Esophagus squamous epithelium (tissue), 4 donors: ENCODE results near the gene SHCBP1.

Source experiments
- POLR2A ChIP-seq, 4 donors: fragments of 450-650 bp; IDR thresholded peaks; one replicate each; pipeline ENCODE4 v1.6.1; 2017; ENCODE audit warnings: antibody characterized with exemption in 4 of 4, mild to moderate bottlenecking in 4 of 4, moderate library complexity in 3 of 4
- TF ChIP-seq, protein P1 (sequence below), 6 experiments: fragments of 450-650 bp in 4 of 6; fragments of 200-600 bp in 2 of 6; sonication (generic) in 2 of 6; IDR thresholded peaks; one replicate each; pipeline ENCODE4 v1.5.1; 2016 to 2019; ENCODE audit warnings: antibody characterized with exemption in 6 of 6, mild to moderate bottlenecking in 4 of 6, moderate library complexity in 4 of 6

DNA sequence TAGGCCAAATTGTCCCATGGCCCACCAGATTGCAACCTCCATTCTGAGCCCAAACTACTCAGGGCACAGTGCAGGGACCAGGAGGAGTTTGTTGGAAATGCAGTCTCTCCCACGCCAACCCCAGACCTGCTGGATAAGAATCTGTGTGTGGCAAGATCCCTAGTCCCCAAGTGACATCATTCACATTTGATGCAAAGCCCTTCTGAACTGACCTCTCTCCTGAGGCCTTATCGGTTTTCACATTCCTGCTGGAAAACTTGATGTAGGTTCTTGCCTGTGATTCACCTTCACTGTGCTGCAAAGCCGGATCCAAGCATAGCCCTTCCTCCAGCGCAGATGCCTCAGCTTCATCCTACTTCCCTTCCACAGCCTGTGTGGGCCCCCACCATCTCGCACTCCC is 6.6 kb upstream of the SHCBP1 start:
- TF ChIP-seq, protein P1, sequence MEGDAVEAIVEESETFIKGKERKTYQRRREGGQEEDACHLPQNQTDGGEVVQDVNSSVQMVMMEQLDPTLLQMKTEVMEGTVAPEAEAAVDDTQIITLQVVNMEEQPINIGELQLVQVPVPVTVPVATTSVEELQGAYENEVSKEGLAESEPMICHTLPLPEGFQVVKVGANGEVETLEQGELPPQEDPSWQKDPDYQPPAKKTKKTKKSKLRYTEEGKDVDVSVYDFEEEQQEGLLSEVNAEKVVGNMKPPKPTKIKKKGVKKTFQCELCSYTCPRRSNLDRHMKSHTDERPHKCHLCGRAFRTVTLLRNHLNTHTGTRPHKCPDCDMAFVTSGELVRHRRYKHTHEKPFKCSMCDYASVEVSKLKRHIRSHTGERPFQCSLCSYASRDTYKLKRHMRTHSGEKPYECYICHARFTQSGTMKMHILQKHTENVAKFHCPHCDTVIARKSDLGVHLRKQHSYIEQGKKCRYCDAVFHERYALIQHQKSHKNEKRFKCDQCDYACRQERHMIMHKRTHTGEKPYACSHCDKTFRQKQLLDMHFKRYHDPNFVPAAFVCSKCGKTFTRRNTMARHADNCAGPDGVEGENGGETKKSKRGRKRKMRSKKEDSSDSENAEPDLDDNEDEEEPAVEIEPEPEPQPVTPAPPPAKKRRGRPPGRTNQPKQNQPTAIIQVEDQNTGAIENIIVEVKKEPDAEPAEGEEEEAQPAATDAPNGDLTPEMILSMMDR (IDR thresholded peaks at IDR 0.05) = no peak
- TF ChIP-seq POLR2A (IDR thresholded peaks at IDR 0.05) = no peak
